Measurements from ENCODE around the gene CHORDC1.
A peak's percentile ranks its signal among the peaks of the same experiment; 100 is the strongest.

The CHORDC1 gene

GRCh38 chr11:90222459-90223247 is at the start of gene CHORDC1:
Gene CHORDC1, minus strand, starts transcription at chr11:90223049. Its CDS starts 95 bp downstream, at chr11:90222954.
- peak; percentile 88 for DNase-seq (ENCODE audit: low read depth)

GRCh38 chr11:90257158-90257525 is 34.3 kb upstream of the CHORDC1 start:
- DNase-seq (ENCODE audit: low read depth): no peak

GRCh38 chr11:90256404-90257157 is 33.7 kb upstream of the CHORDC1 start:
- DNase-seq (ENCODE audit: low read depth): no peak

GRCh38 chr11:90254065-90254464 is 31.2 kb upstream of the CHORDC1 start:
- DNase-seq (ENCODE audit: low read depth): no peak

- no peak for DNase-seq (ENCODE audit: low read depth)
These were observed 29.2 kb upstream of the CHORDC1 start for GRCh38 chr11:90252053-90252452.

DNA sequence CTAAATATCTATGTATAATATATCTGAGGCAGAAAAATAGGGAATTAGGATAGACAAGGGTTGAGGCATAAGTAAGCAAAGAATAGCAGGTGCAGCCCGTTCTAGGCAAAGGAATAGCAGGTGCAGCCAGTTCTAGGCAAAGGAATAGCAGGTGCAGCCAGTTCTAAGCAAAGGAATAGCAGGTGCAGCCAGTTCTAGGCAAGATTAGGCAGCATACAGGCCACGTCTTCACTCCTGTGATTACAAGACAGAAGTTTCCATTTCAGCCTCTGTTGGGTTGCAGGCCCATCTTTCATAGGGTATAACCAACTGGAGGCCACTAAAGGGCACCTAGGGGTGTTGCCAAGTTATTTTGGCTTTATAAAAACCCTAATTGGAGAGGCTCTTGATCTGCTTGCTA is 28.8 kb upstream of the CHORDC1 start:
- no peak for DNase-seq (ENCODE audit: low read depth)

- DNase-seq (ENCODE audit: low read depth): no peak
These were observed 28.1 kb upstream of the CHORDC1 start for GRCh38 chr11:90250970-90251369.

- no peak for DNase-seq (ENCODE audit: low read depth)
These were observed 23.6 kb upstream of the CHORDC1 start for GRCh38 chr11:90246468-90246867.

DNA sequence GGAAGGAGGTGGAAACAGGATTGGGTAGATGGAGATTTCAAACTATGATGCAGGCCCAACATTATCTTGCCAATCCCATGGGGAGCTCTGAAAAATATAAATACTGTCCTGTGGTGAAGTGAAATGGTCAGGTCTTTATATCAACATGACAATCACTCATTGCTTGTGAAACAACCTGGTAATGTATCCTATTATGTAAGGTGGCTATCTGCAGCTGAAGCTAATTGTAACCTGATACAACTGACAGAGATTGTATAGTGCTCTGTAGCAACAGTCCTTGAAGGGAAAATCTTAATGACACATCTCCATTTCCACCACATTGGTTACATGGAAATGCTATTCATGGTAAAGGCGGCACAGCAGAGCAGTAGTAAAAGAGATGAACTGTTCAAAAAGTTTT is 20.7 kb upstream of the CHORDC1 start:
- DNase-seq (ENCODE audit: low read depth): no peak

DNA sequence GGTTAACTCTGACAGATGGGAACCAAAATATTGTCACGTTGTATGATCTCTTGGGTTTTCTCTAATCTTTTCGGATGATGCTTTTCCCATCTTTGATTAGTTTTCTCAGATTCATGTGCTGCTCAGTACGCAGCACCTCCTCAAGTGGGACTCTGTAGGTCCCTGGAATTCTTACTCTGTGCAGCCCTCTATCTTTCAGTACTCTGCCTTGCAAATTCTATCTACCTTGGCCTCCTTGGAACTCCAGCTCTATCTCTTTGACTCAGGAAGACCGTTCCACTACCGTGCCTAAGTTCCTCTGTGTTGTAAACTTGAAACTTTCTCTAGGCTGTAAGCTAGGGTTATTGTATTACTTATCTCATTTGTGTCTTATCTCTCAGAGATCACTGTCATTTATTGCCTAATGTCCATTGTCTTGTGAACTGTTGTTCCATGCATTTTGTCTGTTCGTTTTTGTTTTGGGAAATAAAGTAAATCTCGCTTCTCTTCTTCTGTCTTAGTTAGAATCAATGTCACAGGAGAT is 20.1 kb upstream of the CHORDC1 start:
- DNase-seq (ENCODE audit: low read depth): no peak

GRCh38 chr11:90241414-90241813 is 18.6 kb upstream of the CHORDC1 start:
- no peak for DNase-seq (ENCODE audit: low read depth)

GRCh38 chr11:90239967-90240636 is 17.3 kb upstream of the CHORDC1 start:
- peak; percentile 44 for DNase-seq (ENCODE audit: low read depth)

- no peak for DNase-seq (ENCODE audit: low read depth)
These were observed 14.2 kb upstream of the CHORDC1 start for GRCh38 chr11:90237004-90237403.

DNA sequence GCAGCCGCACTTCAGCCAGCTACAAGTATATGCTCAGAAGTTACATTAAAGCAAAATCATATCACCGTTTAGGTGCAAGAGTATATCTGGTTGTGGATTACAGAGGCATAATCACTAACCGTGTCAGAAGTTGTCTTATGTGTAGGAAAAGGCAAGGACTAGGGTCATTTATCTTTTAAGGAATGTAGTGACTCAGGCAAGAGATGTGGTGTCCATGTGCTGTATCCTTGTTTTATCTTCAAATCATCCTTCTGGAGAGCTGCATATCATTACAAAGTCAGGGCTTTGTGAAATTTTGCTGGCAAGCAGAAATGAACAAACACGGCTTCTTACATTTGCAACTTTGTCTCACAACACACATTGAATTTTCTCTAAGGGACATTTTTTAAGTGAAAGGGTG is 12.7 kb upstream of the CHORDC1 start:
- DNase-seq (ENCODE audit: low read depth): no peak

DNA sequence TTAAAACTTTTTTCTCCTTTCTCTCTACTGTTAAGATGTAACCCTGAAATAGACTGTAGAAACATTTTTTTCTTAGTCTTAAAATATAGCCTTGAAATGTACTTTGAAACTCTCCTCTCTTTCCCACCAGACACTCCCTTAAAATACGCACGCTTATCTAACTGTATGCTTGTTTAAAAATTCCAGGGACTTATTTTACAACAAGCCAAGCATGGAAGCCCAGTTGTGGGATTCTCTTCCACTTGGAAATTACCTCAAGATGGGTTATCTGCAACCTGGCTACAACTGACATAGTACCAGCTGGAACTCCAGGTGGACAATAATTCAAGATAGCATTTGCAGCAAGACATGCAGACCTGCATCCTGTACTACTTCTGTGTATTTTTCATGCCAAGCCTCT is 12.1 kb upstream of the CHORDC1 start:
- DNase-seq (ENCODE audit: low read depth): no peak

- DNase-seq (ENCODE audit: low read depth): no peak
These were observed 6.9 kb upstream of the CHORDC1 start for GRCh38 chr11:90229791-90230190.

DNA sequence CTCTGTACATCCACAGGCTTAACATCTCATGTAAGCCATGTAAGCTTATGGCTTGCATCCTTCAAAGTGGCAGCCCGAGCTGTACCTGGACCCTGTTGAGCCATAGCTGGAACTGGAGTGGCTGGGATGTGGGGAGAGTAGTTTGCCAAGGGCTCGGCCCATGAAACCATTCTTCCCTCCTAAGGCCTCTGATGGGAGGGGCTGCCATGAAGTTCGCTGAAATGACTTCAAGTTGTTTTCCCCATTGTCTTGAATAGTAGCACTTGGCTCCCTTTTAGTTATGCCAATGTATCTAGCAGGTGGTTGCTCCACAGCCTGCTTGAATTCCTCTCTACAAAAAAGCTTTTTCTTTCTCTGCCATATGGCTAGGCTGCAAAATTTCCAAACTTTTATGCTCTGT is 5.2 kb upstream of the CHORDC1 start:
- no peak for DNase-seq (ENCODE audit: low read depth)

GRCh38 chr11:90223248-90223585 is 368 bp upstream of the CHORDC1 start:
- no peak for DNase-seq (ENCODE audit: low read depth)

- no peak for DNase-seq (ENCODE audit: low read depth)
These were observed 918 bp downstream of the CHORDC1 start for GRCh38 chr11:90221803-90222458.

DNA sequence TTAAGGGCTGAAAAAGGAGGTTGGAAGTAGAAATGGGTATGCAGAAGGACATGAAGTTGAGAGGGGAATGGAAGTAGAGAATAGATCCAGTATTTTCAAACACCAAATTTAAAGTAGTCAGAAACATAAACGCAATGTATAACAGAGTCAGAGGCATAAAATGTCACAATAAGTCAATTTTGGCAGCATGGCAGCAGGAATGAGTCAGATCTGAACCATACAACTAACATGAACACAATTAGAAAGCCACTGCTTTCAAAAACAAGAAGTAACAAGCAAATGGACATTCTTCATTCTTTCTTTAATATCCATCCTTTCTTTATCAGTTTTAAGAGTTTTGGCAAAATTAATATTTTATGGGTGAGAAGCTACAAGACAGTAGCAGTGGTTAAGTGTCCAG is 2.5 kb downstream of the CHORDC1 start:
- no peak for DNase-seq (ENCODE audit: low read depth)

- no peak for DNase-seq (ENCODE audit: low read depth)
These were observed 3.4 kb downstream of the CHORDC1 start for GRCh38 chr11:90219438-90219837.

GRCh38 chr11:90218606-90219005 is 4.2 kb downstream of the CHORDC1 start:
- no peak for DNase-seq (ENCODE audit: low read depth)

All from activated T-helper 9 cell treated with anti-CD3 and anti-CD28 coated beads, Interleukin-2, amount 50 U/mL, for 16 hours (primary cell).